Measurements from ENCODE around the gene GRM7. TPM values are rescaled to one million over a fixed set of nuclear protein-coding genes. Genes with fewer than 3 reads are reported as not detected.

GRM7 gene
- total RNA-seq, 2 donors from 2014 or later: 1.1 to 1.3 TPM

- intact Hi-C loops (cut with DNase I): no loop called here
Observed at GRCh38 chr3:7710284-7710683, 849.4 kb downstream of the GRM7 start.

GRCh38 chr3:7713724-7714123 lies 852.8 kb downstream of the GRM7 start:
- no peak for DNase-seq (ENCODE audit: low spot score)
- intact Hi-C loops (cut with DNase I): no loop called here

More at GRCh38 chr3:7710284-7710683, 849.4 kb downstream of the GRM7 start:
- no peak for DNase-seq (ENCODE audit: low spot score)

GRCh38 chr3:7720649-7721297 lies 859.9 kb downstream of the GRM7 start:
- intact Hi-C loops (cut with DNase I): no loop called here
- no peak for DNase-seq (ENCODE audit: low spot score)

- DNase-seq (ENCODE audit: low spot score): no peak
Observed at GRCh38 chr3:7721869-7722268, 861.0 kb downstream of the GRM7 start.

GRCh38 chr3:7728566-7729519 lies 867.9 kb downstream of the GRM7 start:
- intact Hi-C loops (cut with DNase I): loop anchor here in 1 of 2 donors (5.0 kb wide), 1 partner anchor 762 kb away; no protein-coding TSS in a partner anchor
- no peak for DNase-seq (ENCODE audit: low spot score)

More at GRCh38 chr3:7721869-7722268, 861.0 kb downstream of the GRM7 start:
- intact Hi-C loops (cut with DNase I): no loop called here

- DNase-seq (ENCODE audit: low spot score): no peak
- intact Hi-C loops (cut with DNase I): no loop called here
Observed at GRCh38 chr3:7733933-7734332, 873.0 kb downstream of the GRM7 start.

GRCh38 chr3:7734456-7734855 lies 873.5 kb downstream of the GRM7 start:
- intact Hi-C loops (cut with DNase I): no loop called here
- DNase-seq (ENCODE audit: low spot score): no peak

- intact Hi-C loops (cut with DNase I): no loop called here
Observed at GRCh38 chr3:7737263-7737662, 876.3 kb downstream of the GRM7 start.

GRCh38 chr3:7739754-7740153 lies 878.8 kb downstream of the GRM7 start:
- intact Hi-C loops (cut with DNase I): no loop called here
- DNase-seq (ENCODE audit: low spot score): no peak

More at GRCh38 chr3:7737263-7737662, 876.3 kb downstream of the GRM7 start:
- no peak for DNase-seq (ENCODE audit: low spot score)

- no peak for DNase-seq (ENCODE audit: low spot score)
- intact Hi-C loops (cut with DNase I): no loop called here
Observed at GRCh38 chr3:7740458-7740857, 879.5 kb downstream of the GRM7 start.

- no peak for DNase-seq (ENCODE audit: low spot score)
- intact Hi-C loops (cut with DNase I): no loop called here
Observed at GRCh38 chr3:7744850-7745249, 883.9 kb downstream of the GRM7 start.

- intact Hi-C loops (cut with DNase I): no loop called here
- no peak for DNase-seq (ENCODE audit: low spot score)
Observed at GRCh38 chr3:7745711-7746110, 884.8 kb downstream of the GRM7 start.

- intact Hi-C loops (cut with DNase I): no loop called here
- no peak for DNase-seq (ENCODE audit: low spot score)
Observed at GRCh38 chr3:7749931-7750695, 889.2 kb downstream of the GRM7 start.

GRCh38 chr3:7752005-7752404 lies 891.1 kb downstream of the GRM7 start:
- intact Hi-C loops (cut with DNase I): no loop called here
- DNase-seq (ENCODE audit: low spot score): no peak

- intact Hi-C loops (cut with DNase I): no loop called here
- DNase-seq (ENCODE audit: low spot score): no peak
Observed at GRCh38 chr3:7754653-7755441, 893.9 kb downstream of the GRM7 start.

GRCh38 chr3:7759630-7760029 lies 898.7 kb downstream of the GRM7 start:
- DNase-seq (ENCODE audit: low spot score): no peak

GRCh38 chr3:7760718-7761117 lies 899.8 kb downstream of the GRM7 start:
- intact Hi-C loops (cut with DNase I): no loop called here
- no peak for DNase-seq (ENCODE audit: low spot score)

More at GRCh38 chr3:7759630-7760029, 898.7 kb downstream of the GRM7 start:
- intact Hi-C loops (cut with DNase I): no loop called here

- no peak for DNase-seq (ENCODE audit: low spot score)
- intact Hi-C loops (cut with DNase I): no loop called here
Observed at GRCh38 chr3:7764115-7764514, 903.2 kb downstream of the GRM7 start.

- intact Hi-C loops (cut with DNase I): no loop called here
- DNase-seq (ENCODE audit: low spot score): no peak
Observed at GRCh38 chr3:7766530-7766929, 905.6 kb downstream of the GRM7 start.

All from posterior vena cava (tissue), 2 donors.